ENCODE data around the gene ACAN.

- TF ChIP-seq ZKSCAN3 (CRISPR knock-in tag; IDR thresholded peaks at IDR 0.05), result no peak
- no peak for TF ChIP-seq POLR2A (conservative IDR thresholded peaks at IDR 0.05)
- no peak for TF ChIP-seq REST (IDR thresholded peaks at IDR 0.05; ENCODE audit: borderline replicate concordance)
- TF ChIP-seq REST (CRISPR knock-in tag; IDR thresholded peaks at IDR 0.05; ENCODE audit: low read depth), result no peak
- TF ChIP-seq KLF16 (IDR thresholded peaks at IDR 0.05), result no peak
- no peak for TF ChIP-seq CTCF (IDR thresholded peaks at IDR 0.05 in 2 of 3, conservative IDR thresholded peaks at IDR 0.05 in 1 of 3; ENCODE audit: insufficient read depth in 2 of 3, low read depth in 1 of 3, low read length in 3 of 3)
- TF ChIP-seq CBX5 (IDR thresholded peaks at IDR 0.05; ENCODE audit: borderline replicate concordance, low read depth), result no peak
- TF ChIP-seq MTA3 (IDR thresholded peaks at IDR 0.05; ENCODE audit: borderline replicate concordance), result no peak
- no peak for TF ChIP-seq SRSF1 (IDR thresholded peaks at IDR 0.05; ENCODE audit: low read depth, low read length)
Observed at GRCh38 chr15:88920186-88920891, 117.1 kb downstream of the ACAN start.

Measured in K562 (cell line).